ENCODE measurements around the gene STRIT1. TPM values are rescaled to one million over a fixed set of nuclear protein-coding genes. Genes with fewer than 3 reads are reported as not detected.
"Not testable (repeated sequence)": the region's sequence is repeated elsewhere in the genome, so short reads cannot be mapped to it uniquely, and the experiment has no call there.

Gene STRIT1
- total RNA-seq, 3 donors from 2014 or later (not counting 1 experiment from before 2014, with no cell fraction given), result not detected

- Mint-ChIP-seq H3K27ac (no peak overlapping the region), H3K36me3 (no peaks in the 10 kb centered on the region), H3K9me3 (no peaks in the 10 kb centered on the region), H3K27me3 (ENCODE audit: low read depth in 2 of 2) (no peaks in the 10 kb centered on the region), H3K4me1 (no peaks in the 10 kb centered on the region), H3K4me3 (no peak overlapping the region)
- TF ChIP-seq CTCF (IDR thresholded peaks at IDR 0.05), result no peak
- no peak for DNase-seq
- Histone ChIP-seq H3K4me1 (ENCODE audit: control insufficient read depth, insufficient read depth, low read length) (no peaks in the 10 kb centered on the region), H3K27me3 (ENCODE audit: control insufficient read depth, insufficient read depth, low read length) (no peaks in the 10 kb centered on the region), H3K9me3 (ENCODE audit: control insufficient read depth, insufficient read depth, low read length) (no peaks in the 10 kb centered on the region), H3K36me3 (ENCODE audit: control insufficient read depth, insufficient read depth, low read length) (no peaks in the 10 kb centered on the region), H3K4me3 (ENCODE audit: low read length) (no peak overlapping the region), H3K27ac (ENCODE audit: low read length) (no peak overlapping the region)
- intact Hi-C loops (cut with micrococcal nuclease), result no loop called here
- 70% methylated on average over 1 of the region's 1 CpG for WGBS (ENCODE audit: insufficient coverage)
- no peak for ATAC-seq
Measured at GRCh38 chr3:155271343-155271613, 22.2 kb downstream of the STRIT1 start.

- Histone ChIP-seq H3K4me1 (ENCODE audit: control insufficient read depth, insufficient read depth, low read length) (no peaks in the 10 kb centered on the region), H3K36me3 (ENCODE audit: control insufficient read depth, insufficient read depth, low read length) (no peaks in the 10 kb centered on the region), H3K27me3 (ENCODE audit: control insufficient read depth, insufficient read depth, low read length) (no peaks in the 10 kb centered on the region), H3K4me3 (ENCODE audit: low read length) (no peak overlapping the region), H3K9me3 (ENCODE audit: control insufficient read depth, insufficient read depth, low read length) (no peaks in the 10 kb centered on the region), H3K27ac (ENCODE audit: low read length) (no peak overlapping the region)
- 81% methylated on average over 8 of the region's 8 CpGs for WGBS (ENCODE audit: insufficient coverage)
- Mint-ChIP-seq H3K27me3 (ENCODE audit: low read depth in 2 of 2) (no peaks in the 10 kb centered on the region), H3K4me1 (no peaks in the 10 kb centered on the region), H3K36me3 (no peaks in the 10 kb centered on the region), H3K4me3 (no peak overlapping the region), H3K27ac (no peak overlapping the region), H3K9me3 (no peaks in the 10 kb centered on the region)
- intact Hi-C loops (cut with micrococcal nuclease), result no loop called here
- no peak for TF ChIP-seq CTCF (IDR thresholded peaks at IDR 0.05)
- no peak for DNase-seq
- ATAC-seq, result no peak
Measured at GRCh38 chr3:155270485-155271342, 22.8 kb downstream of the STRIT1 start.

- Mint-ChIP-seq H3K4me1 (no peaks in the 10 kb centered on the region), H3K4me3 (no peak overlapping the region), H3K36me3 (no peaks in the 10 kb centered on the region), H3K27ac (no peak overlapping the region), H3K27me3 (ENCODE audit: low read depth in 2 of 2) (no peaks in the 10 kb centered on the region), H3K9me3 (no peaks in the 10 kb centered on the region)
- intact Hi-C loops (cut with micrococcal nuclease), result no loop called here
- no peak for DNase-seq
- Histone ChIP-seq H3K4me1 (ENCODE audit: control insufficient read depth, insufficient read depth, low read length) (no peaks in the 10 kb centered on the region), H3K4me3 (ENCODE audit: low read length) (no peak overlapping the region), H3K27me3 (ENCODE audit: control insufficient read depth, insufficient read depth, low read length) (no peaks in the 10 kb centered on the region), H3K36me3 (ENCODE audit: control insufficient read depth, insufficient read depth, low read length) (no peaks in the 10 kb centered on the region), H3K27ac (ENCODE audit: low read length) (no peak overlapping the region), H3K9me3 (ENCODE audit: control insufficient read depth, insufficient read depth, low read length) (no peaks in the 10 kb centered on the region)
- no peak for TF ChIP-seq CTCF (IDR thresholded peaks at IDR 0.05)
- WGBS (ENCODE audit: insufficient coverage), result 92% methylated on average over 2 of the region's 3 CpGs
- ATAC-seq, result no peak
Measured at GRCh38 chr3:155270063-155270462, 23.4 kb downstream of the STRIT1 start.

- H3K9me3 Mint-ChIP-seq; intact Hi-C loops (cut with micrococcal nuclease); H3K4me1 Mint-ChIP-seq; H3K9me3 ChIP-seq (ENCODE audit: control insufficient read depth, insufficient read depth, low read length); H3K27me3 ChIP-seq (ENCODE audit: control insufficient read depth, insufficient read depth, low read length); H3K27ac ChIP-seq (ENCODE audit: low read length); H3K36me3 Mint-ChIP-seq; H3K27ac Mint-ChIP-seq; DNase-seq; ATAC-seq; H3K36me3 ChIP-seq (ENCODE audit: control insufficient read depth, insufficient read depth, low read length); H3K4me3 ChIP-seq (ENCODE audit: low read length); H3K27me3 Mint-ChIP-seq (ENCODE audit: low read depth in 2 of 2); H3K4me1 ChIP-seq (ENCODE audit: control insufficient read depth, insufficient read depth, low read length); H3K4me3 Mint-ChIP-seq: not testable (repeated sequence)
- 75% methylated on average over 2 of the region's 2 CpGs for WGBS (ENCODE audit: insufficient coverage)
Measured at GRCh38 chr3:155262855-155263254, 30.6 kb downstream of the STRIT1 start.
